WERI-Rb-1 (cell line): ENCODE measurements around the gene UROC1.

Experiments
- DNase-seq: peaks from one replicate; pipeline ENCODE4 v3.0.0-alpha.2; 2020
- H3K27ac ChIP-seq: fragments of 250-450 bp; sonication (Bioruptor Pico); 2 replicates; pipeline ENCODE4 v1.5.1; 2020; ENCODE audit warnings: mild to moderate bottlenecking, moderate library complexity
- H3K27me3 ChIP-seq: fragments of 250-450 bp; sonication (Bioruptor Pico); 2 replicates; pipeline ENCODE4 v1.5.1; 2021; ENCODE audit warnings: mild to moderate bottlenecking, low read depth, moderate library complexity; ENCODE audit not compliant: insufficient read depth, severe bottlenecking
- H3K36me3 ChIP-seq: fragments of 250-450 bp; sonication (Bioruptor Pico); 2 replicates; pipeline ENCODE4 v1.5.1; 2020; ENCODE audit warnings: mild to moderate bottlenecking, moderate library complexity
- H3K4me3 ChIP-seq: 2 replicates; pipeline ENCODE4 v1.5.1; 2011; ENCODE audit warnings: low read depth, mild to moderate bottlenecking, control low read depth, low read length
- H3K9me3 ChIP-seq: fragments of 250-450 bp; sonication (Bioruptor Pico); 2 replicates; pipeline ENCODE4 v1.5.1; 2021; ENCODE audit warnings: mild to moderate bottlenecking, moderate library complexity; ENCODE audit not compliant: severe bottlenecking
- TF ChIP-seq, protein P1 (sequence below): IDR thresholded peaks from 2 replicates; pipeline ENCODE4 v1.5.1; 2011; ENCODE audit warnings: low read depth, mild to moderate bottlenecking, control low read depth, inconsistent platforms, low read length

The UROC1 gene

DNA sequence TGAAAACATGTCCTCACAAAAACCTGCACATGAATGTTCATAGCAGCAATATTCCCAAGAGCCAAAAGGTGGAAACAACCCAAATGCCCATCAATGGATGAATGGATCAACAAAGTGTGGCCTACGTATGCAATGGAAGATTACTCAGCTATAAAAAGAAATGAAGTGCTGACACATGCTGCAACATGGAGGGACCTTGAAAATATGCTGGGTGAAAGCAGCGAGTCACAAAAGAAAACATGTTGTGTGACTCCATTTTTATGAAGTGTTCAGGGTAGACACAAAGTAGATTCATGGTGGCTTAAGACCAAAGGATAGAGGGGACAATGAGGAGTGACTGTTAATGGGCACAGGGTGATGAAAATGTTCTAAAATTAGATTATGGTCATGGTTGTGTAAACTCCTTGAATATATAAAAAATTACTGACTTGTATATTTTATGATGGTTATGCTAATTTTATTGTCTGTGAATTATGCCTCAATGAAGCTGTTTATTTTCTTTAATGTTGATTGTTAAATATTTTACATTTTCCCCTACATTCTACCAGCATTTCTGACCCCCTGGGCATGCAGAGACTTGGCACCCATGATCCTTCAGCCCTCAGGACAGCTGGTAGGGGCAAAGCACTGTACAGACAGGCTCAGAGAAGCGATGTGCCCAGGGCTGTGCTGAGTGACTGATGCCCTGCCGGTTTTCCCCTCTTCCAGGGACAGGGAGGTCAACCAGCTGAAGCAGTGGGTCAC, 85.0 kb downstream of the UROC1 start:
- TF ChIP-seq, protein P1, sequence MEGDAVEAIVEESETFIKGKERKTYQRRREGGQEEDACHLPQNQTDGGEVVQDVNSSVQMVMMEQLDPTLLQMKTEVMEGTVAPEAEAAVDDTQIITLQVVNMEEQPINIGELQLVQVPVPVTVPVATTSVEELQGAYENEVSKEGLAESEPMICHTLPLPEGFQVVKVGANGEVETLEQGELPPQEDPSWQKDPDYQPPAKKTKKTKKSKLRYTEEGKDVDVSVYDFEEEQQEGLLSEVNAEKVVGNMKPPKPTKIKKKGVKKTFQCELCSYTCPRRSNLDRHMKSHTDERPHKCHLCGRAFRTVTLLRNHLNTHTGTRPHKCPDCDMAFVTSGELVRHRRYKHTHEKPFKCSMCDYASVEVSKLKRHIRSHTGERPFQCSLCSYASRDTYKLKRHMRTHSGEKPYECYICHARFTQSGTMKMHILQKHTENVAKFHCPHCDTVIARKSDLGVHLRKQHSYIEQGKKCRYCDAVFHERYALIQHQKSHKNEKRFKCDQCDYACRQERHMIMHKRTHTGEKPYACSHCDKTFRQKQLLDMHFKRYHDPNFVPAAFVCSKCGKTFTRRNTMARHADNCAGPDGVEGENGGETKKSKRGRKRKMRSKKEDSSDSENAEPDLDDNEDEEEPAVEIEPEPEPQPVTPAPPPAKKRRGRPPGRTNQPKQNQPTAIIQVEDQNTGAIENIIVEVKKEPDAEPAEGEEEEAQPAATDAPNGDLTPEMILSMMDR: no peak
- H3K9me3 ChIP-seq: no peaks in the 10 kb centered on the region
- H3K27ac ChIP-seq: no peak overlapping the region
- peaks cover 3% of the 10 kb centered on the region for H3K36me3 ChIP-seq
- DNase-seq: no peak
- H3K27me3 ChIP-seq: no peaks in the 10 kb centered on the region
- H3K4me3 ChIP-seq: no peak overlapping the region
